DMS114 treated with DMSO at 0.1 percent for 48 hours (cell line): ENCODE data around the gene CHRNA9.
A peak's percentile ranks its signal among the peaks of the same experiment; 100 is the strongest.

ENCODE experiments used
- DNase-seq: peaks from one replicate; lab custom pipeline; 2025; ENCODE audit not compliant: unreplicated experiment; lab: John Stamatoyannopoulos, UW

CHRNA9 gene

DNA sequence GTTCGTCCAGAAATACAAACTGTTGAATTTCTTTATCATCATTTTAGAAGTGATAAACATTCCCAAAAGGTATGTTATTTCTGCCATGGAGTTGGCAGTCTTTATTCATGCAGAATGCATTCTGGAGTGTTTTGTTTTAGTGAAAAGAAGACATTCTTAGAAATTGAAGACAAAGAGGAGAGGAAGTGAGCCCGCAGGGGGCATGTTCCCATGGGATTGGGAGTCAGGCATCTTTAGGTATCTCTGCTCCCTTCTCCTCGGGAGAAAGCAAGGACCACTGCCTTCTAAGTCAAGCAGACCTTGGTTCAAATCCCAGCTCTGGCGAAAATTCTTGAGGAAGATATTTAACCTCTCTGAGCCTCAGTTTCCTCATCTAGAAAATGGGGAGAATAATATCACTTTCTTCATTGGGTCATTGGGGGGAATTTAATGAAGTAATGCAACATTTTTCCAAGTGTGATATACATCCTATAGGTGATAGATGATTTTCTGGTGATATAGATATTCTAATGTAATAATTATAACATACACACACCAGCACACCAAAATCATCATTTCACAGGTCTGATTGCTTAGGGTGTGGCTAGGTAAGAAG is 26.5 kb upstream of the CHRNA9 start:
- DNase-seq: no peak

DNA sequence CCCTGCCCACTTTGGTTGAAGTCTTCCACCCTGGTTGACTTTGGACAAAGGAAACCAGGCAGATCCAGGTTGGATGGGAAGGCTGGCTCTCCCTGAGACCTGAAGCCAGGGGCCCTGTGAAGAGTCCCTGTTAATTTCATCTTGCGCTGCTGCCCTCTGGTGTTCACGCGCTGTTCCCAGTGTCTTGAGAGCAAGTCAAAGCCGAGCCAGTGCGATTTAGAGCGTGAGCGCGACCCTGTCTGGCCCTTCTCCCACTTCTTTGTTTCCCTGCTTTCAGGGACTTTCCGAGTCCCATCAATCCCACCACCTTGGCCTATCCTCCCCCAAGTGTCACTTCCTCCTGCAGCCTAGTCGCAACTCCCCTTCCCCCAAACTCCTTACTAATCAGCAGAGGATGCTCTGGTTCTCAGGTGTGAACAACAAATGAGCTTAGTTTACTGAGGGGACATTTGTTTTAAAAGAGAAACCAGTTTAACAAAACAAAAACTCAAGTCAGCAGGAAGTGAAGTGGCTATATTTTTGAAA is 25.8 kb upstream of the CHRNA9 start:
- DNase-seq: no peak

DNA sequence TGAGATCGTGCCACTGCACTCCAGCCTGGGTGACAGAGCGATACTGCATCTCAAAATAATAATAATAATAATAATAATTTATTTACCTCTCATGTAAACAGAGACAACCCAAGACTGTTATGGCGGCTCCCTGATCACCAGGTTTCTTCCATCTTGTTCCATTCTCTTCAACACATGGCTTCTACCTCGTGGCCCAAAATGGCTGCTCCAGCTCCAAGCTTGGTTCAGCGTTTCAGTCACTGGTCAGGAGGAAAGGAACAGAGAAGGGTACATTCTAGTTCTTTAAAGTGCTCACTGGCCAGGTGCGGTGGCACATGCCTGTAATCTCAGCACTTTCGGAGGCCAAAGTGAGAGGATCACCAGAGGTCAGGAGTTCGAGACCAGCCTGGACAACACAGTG is 24.9 kb upstream of the CHRNA9 start:
- no peak for DNase-seq

DNA sequence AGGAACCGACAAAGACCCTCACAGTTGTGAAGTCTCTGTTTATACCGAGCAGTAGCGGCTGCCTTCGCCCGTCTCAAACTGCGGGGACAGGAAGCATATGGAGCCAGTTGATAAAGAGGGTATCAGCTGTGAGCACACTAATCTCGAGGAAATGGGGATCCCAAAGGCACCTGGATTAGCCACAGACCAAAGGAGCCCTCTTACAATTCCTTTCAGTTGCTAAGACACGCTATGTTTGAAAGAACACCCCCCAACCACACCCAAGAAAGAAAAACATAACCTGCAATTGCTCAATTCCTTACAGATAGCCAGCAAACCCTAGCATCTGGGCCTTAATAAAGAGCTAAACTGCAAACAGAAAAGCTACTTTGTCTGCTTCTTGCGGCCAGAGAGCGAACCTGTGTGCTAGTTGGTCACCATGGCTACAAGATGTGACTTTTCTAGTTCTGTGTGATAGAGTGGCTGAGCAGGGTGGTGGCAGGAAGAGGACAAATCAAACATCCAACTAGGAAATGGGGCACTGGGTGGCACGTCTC is 23.3 kb upstream of the CHRNA9 start:
- DNase-seq: no peak

DNA sequence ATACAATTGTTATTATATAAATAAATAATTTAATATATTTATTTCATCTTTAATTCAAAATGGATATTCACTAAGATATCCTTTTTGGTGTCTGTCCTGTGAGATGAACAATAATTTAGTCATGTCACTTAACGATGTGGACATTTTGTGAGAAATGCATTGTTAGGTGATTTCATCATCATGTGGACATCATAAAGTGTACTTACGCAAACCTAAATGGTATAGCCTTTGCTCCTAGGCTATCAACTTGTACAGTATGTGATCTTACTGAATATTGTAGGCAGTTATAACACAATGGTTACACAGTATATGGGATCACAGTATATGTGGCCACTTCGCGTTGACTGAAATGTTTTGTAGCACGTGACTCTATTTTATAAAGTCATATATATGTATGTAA is 20.2 kb upstream of the CHRNA9 start:
- no peak for DNase-seq

DNA sequence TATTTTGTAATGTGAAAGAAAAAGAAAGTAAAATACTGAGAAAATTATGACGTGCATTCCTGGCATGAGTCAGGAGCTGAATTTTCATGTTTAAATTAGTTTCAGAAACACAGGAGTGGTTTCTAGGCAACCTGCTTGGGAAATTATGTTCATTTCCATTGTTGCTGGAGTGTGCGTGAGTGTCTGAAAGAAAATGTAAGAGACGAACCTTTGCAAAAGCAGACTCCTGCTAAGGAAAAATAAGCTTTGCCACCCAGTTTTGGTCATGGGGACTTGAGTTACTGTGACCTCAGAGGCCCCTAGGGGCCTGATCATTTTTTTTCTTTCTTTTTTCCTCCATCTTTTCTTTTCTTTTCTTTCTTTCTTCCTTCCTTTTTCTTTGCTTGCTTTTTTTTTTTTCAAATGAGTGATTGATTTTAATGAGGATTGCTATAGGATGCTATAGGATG is 18.8 kb upstream of the CHRNA9 start:
- DNase-seq: no peak

DNA sequence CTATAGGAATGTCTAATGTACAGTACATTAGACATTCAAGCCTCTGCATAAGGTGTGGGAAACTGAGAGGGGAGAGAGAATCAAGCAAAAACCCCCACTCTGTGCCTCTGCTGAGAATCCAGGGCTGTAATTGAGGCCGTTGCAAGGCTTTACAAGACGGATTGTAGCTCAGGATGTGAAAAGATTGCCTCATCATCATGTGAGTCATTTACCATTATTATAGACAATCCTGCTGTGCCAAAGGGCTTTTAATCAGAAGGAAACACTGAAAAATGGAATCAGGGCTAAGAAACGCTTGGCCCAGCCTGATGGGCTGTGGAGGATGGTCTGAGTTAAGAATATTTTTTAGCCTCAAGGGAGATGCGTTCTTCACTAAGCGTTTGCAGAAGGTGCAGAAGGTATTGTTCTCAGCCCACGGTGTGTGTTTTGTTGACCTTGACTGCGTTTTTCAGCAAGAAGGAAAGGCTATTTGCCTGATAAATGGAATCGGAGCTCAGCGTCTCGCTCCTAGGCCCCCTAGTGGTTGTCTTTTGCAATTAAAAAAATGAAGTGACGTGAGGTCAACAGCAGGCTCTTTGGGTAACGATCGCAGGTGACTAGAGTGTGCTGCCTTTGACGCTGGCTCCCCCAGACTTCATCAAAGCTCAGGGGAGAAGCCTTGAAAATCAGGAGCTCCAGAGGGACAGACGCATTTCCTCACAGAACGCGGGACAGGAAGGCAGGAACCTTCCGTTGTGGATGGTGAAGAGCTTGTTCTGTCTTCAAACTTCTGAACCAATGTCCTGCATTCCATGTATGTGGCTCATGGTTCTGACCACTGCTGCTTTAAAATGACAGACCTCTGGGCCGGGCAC is 18.1 kb upstream of the CHRNA9 start:
- DNase-seq: no peak

DNA sequence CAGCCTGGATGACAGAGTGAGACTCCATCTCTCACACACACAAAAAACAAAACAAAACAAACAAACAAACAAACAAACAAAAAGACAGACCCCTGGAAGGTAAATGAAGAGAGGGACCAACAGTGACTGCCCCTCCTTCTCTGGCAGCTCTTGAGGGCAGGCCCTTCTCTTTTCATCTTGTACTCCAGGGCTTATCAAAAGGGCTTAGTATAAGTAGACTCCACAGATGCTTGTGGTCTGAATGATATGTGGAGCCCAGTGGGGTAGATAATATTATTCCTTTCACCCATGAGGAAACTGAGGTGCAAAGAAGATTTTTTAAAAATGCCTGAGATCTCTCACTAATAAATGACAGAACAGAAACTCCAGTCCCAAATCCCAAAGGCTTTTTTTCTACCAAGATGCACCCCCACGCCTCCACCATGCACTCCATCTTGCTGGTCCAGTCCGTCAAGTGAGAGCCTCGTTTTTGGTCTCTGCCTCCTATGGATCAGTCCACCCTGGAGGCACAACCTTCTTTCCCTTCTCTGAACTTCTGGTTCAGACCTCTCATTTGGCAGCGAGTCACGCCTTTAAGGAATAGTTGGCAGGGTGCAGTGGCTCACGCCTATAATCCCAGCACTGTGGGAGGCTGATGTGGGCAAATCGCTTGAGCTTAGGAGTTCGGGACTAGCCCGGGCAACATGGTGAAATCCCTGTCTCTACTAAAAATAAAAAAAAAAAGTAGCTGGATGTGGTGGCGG is 17.0 kb upstream of the CHRNA9 start:
- no peak for DNase-seq

DNA sequence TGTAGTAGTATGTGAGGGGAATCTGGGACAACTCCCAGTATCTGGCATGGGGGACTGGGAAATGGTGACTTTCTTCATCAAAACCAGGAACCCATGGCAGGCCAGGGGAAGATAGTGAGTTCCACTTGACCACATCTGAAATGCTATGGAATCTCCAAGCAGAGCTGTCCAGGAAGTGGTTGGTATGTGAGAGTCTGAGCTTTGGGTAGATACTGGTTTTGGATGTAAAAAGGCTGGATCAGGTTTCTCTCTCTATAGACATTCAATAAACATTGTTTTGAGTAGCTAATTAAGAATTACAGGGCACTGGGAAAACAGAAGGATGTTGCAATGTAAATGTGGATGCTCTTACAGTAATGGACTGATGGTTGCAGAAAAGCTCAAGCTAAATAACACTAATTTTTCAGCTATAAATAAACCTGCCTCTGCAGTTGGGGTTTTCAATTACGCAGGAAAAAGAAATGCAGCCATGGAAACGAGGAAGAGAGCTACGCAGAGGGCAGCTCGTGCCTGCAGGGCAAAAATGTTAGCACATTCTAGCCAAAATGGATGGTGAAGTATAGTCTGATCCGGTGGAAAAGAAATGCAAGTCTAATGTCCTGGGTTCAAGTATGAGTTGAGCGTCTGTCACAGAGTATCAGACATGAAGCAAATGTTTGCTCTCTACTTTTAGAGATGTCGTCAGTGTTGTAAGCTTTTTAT is 13.4 kb upstream of the CHRNA9 start:
- no peak for DNase-seq

DNA sequence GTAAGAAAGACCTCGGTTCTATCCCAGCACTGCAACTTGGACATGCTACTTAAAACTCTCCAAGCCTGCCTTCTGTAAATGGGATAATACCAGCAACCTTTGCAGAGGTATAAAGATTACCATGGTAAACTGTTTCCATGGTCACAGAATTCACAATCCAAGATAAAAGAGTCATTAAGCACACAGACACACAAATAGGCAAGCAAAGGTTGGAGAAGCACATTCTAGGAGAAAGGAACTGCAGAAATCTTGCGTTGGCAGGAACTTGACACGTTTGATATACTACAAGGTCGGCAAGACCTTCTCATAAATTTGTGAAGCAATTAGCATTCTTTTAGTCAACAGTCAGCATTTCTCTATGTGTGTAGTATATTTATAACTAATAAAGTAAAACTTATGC is 12.3 kb upstream of the CHRNA9 start:
- no peak for DNase-seq

DNA sequence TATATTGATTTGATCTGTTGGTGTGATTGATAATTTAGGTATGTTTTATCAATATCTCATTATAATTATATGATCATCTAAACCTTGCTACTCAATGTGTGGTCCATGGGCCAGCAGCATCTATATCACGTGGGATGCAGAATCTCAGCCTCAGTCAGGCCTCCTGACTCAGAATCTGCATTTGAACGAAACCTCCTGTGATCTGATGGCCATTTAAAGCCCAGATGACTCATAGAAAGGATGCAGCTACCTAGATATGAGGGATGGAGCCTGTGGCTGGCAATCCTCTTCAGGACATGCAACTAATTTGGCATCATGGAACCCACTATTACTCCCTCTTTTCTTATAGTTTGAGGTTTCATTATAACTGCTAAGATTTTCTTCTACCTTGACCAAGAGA is 11.3 kb upstream of the CHRNA9 start:
- DNase-seq: no peak

DNA sequence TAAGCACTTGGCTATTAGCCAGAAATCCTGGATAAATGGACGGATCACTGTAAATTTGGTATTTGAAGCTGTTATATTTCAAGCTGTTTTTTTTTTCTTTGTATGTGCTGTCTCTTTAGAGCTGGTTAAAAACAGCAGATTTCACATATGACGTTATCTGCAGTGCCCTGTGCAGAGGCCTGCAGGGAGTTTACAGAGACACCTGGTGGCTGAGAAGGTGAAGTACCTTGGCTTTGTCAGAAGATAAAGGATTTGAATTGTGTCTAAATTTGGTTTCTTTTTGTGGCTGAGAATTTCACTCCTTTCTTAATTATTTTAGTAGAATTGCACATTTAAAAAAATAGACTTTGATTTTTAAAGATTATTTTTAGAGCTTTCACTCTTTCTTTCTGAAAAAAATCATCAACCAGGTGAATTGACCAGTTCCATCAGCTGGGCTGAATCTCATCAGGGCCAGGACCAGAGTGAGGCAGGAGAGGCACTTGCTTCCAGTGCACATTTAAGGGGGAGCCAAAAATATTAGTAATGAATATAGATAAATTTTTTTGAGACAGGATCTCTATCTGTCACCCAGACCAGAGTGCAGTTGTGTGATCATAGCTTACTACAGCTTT is 9.6 kb upstream of the CHRNA9 start:
- DNase-seq: peak; percentile 36

DNA sequence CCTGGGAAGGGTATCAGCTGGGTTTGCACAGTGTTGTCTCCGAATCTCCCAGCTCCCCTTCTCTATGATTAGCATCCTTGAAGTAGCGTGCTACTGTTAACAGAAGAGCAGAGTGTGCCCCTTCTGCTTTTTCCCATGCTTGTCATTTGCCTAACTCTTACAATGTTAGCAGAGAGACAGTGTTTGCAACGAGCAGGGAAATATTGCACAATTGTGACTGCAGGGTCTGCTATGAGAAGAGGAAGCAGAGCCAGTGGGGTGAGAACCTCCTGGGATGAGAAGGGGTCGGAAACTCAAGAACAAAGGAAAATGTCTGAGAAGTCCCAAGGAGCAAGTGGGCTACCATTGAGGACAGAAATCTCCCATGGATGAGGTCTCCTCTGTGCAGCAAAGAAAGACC is 7.8 kb upstream of the CHRNA9 start:
- DNase-seq: no peak

DNA sequence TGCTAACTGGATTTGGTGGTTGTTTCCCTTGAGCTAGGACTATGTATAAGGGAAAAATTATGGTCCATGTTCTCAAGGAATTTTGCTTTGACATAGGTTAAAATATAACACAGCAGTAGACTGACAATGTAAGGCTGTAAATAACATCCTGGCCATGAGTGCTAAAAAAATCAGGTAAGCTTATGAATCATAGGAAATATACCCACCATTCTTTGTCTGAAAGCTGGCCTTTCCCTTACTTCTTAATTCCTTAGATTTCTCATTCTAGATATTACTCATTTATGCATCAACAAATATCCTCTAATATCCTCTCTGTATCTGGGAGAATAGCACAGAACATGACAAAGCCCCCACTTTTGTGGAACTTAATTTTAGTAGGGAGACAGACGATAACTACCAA is 6.8 kb upstream of the CHRNA9 start:
- no peak for DNase-seq

DNA sequence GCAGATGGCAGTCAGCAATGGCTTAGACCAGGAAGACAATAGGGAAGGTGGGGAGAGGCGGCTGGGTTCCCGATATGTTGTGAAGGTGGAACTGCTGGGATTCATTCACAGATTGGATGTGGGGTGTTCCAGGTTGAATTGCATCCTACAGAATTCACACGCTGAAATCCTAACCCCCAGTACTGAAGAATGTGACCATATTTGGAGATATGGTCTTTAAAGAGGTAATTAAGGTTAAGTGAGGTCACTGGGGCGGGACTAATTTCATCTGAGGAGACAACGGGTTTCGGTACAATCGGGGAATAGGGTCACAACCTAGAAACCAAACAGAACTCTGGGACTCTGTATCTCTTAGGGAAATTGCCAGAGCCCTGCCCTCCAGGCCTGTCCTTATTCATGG is 5.3 kb upstream of the CHRNA9 start:
- DNase-seq: no peak

DNA sequence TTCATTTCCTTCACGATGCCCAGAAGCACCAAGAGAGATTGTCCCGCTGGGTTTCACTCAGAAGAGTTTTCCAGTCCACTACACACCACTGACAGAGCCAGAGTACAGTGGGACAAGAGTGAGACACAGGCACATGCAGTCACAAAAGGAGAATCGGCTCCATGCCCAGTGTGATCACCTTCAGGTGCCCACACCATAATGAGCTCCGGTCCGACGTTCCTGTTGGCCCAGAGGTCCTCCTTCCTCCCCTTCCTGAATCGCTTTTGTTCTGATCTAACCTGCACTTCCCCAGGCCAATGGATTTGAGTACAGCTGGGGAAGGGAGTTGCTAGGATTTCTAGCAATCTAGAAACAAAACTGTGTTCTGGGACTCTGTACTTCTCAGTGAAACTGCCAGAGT is 4.6 kb upstream of the CHRNA9 start:
- no peak for DNase-seq

DNA sequence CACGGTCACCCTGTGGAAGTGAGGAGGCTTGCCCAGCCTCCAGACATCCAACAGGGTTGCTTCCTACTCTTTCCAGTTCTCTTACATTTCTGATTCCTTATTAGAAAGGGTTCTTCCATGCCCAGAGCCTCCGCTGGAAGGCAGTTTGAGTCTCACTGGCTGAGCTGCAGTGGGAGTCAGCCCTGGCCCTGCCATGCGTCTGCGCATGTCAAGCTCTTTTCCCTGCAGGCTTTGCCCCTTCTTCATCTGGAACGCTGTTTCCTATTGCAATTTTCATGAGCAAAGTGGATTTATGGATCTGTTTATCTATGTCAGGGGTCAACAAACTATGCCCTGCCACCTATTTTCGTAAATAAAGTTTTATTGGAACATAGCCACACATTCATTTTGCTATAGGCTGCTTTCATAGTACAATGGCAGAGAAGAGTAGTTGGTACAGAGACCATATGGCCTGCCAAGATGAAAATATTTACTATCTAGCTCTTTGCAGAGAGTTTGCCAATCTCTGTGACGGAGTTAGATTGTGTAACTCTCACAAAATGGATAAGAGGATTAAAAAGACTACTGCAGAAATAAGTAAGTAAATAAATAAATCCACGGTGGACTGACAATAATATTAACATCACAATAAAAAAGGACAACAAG is 3.9 kb upstream of the CHRNA9 start:
- no peak for DNase-seq

DNA sequence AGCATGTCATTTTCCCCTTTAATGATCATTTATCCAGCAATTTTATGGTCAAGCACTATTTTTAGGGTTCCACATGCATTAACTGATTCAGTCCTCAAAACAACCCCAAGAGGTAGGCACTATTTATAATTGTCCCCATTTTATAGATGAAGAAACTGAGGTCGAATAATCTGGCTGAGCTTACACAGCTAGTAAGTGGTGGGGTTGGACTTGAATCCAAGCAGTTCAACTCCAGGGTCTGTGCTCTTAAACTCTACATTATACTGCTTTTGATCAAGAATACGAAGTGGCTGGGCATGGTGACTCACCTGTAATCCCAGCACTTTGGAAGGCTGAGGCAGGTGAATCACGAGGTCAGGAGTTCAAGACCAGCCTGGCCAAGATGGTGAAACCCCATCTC is 3.2 kb upstream of the CHRNA9 start:
- no peak for DNase-seq

DNA sequence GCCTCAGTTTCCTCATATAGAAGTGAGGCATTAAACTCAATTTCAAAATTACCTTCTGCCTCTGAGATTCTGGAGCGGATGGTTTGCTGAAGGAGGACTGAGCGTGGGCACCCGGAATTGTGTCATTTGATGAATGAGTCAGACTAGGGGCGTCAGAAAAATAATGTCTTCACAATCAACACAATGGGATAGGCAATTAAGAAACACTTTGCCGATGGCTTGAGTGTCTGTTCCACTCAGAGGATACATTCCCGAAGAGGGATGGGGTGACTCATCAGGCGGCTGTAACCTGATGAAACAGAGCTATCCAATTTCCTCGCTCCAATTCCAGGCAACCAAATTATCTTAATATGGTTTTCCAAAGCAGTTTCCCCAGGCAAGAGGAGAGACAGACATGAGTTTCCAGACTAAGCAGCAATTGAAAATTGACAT is 1.2 kb upstream of the CHRNA9 start:
- no peak for DNase-seq

DNA sequence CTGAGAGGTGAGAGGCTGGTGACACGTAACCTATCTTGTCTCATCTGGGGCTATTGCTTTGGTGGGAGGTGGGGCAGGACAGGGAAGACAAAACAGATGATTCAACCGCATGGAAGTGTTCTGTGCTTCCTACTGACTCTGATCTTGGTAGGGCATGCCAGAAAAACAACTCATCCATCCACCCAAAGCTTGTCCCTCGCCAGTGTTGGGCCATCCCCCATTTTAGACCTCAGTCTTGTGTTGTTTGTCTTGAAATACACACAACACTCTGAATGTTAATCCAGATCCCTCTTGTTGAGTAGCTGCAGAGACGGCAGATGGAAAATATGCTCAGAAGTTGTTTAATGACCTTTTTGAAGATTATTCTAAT is 377 bp downstream of the CHRNA9 start:
- no peak for DNase-seq
